HG02763 (cell line): Measurements from ENCODE around the gene RAPGEF5.

ENCODE experiments used
- ATAC-seq: cut with Tn5 transposase; IDR thresholded peaks from one replicate; pipeline ENCODE4 v1.9.1; 2021; ENCODE audit warnings: mild to moderate bottlenecking, moderate library complexity; ENCODE audit not compliant: unreplicated experiment

Gene RAPGEF5

DNA sequence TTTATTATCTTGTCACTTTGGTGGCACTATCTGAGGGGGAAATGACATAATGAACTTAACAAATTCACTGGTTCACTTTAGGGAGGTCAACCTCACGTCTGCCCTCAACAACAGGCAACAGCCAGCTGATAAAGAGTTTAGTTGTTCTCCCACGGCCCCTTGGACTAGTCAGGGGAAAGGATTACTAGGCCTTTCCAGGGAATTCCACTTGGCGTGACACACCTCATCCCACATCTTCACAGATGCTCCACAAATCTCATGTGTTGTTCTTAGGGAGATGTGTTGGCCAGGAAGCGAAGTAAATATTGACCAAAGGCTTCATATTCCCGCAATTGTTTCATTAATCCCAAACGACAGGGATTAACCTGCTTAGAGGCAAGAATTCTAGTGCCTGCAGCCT lies 227.8 kb downstream of the RAPGEF5 start:
- ATAC-seq, result no peak

DNA sequence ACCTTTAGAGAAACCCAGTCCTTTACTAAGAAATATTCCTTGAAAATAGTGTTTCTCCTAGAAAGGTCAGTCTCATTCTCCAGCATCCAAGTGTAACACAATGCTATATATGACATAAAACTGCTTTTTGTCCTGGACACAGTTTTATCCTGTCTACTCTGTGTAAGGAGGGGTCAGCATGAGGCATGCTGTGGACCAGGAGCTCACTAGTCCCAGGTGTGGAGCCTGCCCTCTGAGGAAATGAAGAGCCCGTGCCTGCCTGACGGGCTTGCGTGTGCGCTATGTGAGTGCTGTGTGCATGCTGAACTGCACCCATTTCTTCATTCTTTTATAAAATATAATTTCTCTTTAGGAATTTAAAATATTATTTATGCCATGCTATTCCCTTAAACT lies 228.4 kb downstream of the RAPGEF5 start:
- ATAC-seq, result no peak

DNA sequence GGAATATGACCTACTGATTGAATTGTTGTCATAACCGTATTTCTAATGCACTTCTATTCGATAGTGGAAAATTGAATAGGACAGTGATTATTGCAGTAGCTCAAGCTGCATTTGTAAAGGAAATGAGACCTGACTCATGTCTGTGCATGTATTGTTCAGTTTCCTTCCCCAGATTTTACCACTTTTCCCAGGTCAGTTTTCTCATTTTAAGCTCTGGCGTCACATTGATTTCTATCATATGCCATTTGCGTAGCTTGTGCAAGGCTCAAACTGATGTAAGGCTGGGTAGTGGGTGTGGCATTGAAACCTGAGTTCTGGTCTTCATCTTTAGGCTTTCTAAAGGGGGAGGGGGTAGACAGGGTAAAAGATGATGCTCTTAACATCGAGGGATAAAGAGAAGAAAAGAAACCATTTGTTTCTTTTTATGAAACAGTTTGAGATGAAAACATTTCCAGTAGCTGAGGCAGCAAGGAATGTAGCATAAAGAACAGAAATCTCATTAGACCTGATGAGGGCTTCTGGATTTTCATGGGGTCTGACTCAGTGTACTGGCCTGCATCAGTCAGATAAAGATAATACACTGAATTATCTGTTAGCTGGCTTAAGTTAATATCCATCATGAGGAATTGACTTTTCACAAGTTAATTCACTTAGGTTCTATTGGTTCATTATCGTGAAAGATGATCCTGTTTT lies 229.0 kb downstream of the RAPGEF5 start:
- ATAC-seq, result no peak

DNA sequence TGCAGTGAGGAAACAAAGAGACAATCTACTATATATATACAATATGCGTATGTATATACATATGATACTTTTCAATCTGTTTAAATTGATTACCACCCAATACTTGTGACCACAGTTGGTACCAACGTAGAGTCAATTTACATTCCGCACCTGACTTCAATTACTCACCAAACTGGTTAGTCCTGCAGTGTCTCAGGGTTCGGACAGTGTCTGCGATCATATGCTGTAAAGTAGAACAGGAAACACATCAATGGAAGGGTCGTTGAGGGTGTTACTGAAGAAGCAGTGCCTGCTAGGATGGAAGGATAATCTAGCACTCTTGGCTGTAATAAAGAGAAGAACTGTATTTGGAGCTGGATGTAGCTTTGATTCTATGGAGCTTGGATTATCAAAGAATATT lies 231.5 kb downstream of the RAPGEF5 start:
- ATAC-seq, result no peak

DNA sequence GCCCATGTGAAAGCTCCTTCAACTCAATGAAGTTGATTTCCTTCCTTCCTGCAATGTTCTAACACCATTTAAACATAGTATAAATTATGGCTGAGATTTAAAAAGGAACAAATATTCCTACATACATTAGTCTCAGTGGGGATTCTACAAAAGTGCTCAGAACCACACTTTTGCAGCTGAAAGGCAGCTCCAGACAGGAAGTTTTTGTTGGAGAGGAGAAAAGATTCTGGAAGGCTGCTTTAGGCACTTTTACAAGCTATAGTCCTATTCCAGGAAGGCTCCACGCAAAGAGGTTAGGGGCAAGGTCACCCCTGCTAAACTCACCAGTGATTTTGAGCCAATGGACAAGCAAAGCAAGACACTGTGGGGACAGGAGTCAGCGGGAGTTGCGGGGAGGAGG lies 232.0 kb downstream of the RAPGEF5 start:
- no peak for ATAC-seq

DNA sequence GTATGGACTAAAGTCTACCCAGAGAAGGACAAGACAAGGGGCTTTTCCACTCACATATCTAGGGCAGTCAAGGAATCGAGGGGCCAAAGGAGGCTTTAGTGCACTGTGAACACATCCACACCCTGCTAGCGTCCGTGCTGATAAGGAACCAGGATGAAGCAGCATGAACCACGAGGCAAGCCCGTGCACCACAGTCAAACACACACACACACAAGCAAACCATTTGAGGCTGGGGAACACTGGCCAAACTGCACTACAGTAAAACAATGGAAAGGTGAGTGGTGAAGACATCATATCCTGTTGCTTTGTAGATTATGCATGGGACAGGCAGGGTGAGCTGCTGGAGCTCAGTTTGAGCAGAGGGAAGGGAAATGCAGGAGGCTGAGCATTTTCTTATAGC lies 233.8 kb downstream of the RAPGEF5 start:
- ATAC-seq, result no peak

DNA sequence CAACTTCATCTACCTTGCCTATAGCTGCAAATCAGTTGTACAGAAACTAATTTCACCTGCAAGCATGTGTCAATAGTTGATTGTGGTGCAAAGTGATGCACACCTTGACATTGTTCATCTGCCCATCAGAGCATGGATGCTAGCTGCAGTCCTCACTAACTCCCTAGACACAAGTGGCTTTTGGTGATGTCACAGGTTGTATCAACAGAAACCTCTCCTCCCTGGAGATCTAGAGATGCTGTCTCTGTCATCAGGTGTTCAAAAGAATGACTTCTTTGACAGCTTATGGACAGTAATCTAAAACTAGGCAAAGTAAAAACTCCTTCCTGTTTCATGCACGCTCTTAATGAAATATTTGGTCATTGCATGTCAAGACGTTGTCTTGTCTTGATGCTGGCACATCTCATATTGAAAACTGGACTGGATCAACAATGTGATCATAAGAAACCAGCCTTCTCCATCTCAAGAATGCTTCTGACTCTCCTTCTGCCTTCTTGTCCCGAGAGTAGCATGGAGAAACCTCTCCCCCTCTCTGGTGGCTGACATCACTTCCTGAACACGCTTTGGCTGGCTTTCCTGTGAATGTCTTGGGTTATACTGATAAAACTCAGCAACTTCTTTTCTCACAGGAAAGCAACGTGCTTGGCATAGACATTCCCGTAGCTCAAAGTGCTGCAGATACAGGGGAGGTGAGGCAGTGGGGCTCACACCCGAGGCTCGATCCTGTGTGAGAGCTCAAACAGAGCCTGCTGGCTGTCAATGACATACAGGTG lies 235.1 kb downstream of the RAPGEF5 start:
- no peak for ATAC-seq

DNA sequence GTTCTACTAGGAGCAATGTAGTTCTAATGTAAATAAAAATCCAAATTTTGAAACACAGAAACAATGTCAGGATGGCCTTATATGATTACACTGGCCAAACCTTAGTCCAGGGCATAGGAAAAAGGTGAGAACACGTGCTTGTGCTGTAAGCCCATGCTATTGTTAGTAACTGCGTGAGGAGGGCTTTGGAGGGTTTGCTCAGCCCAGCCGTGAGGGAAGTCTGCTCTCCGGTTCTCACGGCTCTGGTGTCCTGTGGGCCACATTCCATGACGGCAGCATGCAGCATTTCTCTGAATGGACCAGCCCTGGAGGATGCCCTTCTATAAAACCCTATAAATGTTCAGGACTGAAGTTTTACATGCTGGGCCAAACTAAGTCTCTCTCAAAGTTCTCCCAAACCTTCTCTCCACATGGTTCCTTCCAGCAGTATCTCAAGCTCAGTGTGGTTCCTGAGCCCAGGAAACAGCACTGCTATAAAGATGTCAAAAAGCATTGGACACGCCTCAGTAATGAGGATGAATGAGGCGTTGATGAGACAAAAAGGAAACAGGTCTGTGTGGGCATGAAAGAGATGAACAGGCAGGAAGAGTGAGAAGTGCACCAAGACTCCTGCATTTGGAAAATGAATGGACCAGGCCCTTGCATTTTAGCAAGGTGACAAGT lies 236.4 kb downstream of the RAPGEF5 start:
- ATAC-seq, result no peak

DNA sequence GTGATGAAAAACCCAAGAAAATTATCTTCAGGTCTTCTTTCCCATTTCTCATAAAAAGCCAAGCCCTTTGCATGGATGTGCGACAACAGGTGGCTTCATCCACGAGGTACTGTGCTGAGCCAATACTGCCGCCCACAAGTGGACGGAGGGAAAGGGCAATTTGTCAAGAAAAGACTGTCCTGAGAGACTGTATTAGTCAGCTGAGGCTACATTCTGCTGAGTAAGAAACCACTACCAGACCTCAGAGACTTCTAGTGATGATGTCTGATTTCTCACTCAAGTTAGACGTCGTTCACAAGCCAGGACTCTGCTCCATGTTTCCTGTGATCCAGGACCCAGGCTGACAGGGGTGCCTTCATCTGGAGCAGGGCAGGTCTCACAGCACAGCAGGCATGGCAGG lies 239.7 kb downstream of the RAPGEF5 start:
- ATAC-seq, result no peak

DNA sequence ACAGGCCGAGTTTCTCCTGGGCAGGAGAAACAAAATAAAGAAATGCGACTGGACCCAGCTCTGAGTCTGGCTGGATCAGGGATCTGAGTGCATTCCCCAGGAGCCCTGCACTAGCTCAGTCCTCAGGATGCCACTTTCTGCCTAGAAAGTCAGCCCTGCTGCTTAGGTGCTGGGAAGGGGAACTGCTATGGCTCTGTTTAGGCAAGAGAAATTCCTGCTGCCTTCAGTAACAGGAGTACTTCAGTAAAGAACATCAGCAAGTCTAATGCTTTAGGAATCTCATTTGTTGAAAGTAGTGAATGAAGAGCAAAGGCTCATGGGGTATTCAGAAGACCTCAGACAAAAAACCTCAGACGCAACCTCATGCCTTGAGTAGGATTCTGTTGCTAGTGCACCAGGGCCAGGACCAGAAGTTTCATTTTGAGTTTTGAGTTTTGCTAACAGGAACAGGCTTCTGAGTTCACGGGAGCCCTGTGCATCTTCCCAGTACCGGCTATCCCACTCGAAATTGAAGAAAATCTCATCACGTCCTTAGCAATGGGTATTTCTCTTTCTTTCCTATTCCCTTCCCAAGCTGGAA lies 240.4 kb downstream of the RAPGEF5 start:
- no peak for ATAC-seq

DNA sequence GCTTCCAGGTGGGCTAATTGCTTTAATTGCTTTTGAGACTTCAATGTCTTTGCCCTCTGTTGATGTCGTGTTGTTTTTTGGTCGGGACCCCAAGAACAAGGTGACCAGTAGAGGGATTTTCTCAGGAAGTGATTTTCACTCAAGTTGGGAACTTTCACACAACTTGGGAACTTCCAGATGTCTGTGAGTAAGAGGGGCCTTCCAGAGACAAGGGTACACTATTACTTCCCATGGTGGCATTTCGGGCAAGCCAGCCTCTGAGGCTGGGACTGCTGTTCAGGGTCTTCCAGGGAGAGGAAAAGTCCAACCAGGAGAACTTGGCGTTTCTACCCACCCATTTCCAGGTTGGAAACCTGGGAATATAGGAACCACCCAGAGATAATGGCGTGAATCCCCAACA lies 241.3 kb downstream of the RAPGEF5 start:
- ATAC-seq, result no peak

DNA sequence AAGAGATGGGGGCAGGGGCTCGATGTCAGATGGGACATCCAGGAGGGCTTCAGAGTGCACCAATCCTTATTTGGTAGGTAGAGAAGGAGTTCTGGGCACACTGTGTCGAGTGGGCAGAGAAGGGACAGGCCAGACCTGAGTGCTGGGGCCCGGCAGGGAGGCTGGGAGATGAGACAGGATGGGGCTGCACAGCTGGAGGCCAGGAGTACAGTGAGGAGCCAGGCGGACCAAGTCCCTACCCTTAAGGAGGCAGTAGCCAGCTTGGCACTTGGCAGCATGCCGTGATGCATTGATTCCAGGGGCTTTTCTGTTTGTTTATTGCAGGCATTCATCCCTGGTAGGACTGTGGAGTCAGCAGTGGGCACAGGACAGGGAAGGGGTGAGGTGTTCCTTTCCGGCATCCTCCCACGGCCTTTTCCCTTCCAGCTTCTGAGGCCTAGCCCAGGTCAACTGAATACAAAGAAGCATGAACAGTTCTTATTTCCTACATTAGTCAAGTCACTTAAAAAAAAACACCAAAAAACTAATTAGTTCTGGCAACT lies 242.4 kb downstream of the RAPGEF5 start:
- no peak for ATAC-seq

DNA sequence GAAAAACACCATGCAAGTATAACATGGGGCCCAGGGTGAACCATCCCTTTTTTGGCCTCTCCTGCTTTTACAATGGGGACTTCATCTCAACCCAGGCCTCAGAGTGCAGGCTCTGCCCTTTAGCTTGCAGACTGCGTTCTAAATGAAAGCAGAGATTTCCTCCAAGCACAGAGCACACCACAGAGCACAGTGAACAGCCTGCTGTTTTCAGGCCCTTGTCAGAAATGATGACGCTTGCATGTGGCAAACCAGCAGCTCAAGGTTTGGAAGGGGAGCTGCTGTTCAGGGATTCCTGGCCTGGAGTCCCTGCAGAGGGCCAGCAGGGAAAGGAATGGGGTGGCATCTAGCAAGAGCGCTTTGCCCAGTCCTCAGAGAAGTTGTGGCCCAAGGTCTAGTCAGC lies 243.9 kb downstream of the RAPGEF5 start:
- ATAC-seq, result no peak

DNA sequence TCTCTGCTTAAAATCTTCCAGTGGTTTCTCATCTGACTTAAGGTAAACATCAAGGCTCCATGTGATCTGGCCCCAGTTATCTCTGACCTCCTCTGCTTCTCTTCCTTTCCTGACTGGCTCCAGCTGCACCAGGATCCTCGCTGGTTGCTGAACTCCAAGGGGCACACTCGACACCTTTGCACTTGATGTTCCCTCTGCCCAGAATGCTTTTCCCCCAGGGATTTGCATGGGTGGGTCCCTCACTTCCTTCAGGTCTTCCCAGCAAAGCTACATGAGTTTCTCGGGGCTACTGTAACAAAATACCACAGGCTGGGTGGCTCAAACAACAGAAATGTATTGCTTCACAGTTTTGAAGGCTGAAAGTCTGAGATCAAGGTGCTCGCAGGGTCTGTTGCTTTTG lies 245.3 kb downstream of the RAPGEF5 start:
- ATAC-seq, result no peak

DNA sequence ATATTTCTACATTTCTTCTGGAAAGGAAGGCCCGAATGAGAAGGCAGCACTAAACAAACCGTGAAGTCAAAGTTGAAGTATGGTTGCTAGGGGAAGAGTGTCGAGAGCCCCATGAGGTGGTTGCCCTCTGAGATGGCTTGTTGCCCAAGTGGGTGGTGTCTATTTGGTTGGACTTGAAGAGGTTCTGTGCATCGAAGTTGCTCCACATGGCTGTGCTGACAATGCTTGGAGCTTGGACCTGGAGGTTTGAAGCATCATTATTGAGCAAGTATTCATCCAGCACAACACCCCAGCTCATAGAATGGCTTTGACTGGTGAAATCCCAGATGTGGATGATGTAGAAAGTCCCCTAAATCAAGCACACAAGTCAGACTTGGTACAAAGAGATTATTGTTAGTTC lies 246.1 kb downstream of the RAPGEF5 start:
- no peak for ATAC-seq

DNA sequence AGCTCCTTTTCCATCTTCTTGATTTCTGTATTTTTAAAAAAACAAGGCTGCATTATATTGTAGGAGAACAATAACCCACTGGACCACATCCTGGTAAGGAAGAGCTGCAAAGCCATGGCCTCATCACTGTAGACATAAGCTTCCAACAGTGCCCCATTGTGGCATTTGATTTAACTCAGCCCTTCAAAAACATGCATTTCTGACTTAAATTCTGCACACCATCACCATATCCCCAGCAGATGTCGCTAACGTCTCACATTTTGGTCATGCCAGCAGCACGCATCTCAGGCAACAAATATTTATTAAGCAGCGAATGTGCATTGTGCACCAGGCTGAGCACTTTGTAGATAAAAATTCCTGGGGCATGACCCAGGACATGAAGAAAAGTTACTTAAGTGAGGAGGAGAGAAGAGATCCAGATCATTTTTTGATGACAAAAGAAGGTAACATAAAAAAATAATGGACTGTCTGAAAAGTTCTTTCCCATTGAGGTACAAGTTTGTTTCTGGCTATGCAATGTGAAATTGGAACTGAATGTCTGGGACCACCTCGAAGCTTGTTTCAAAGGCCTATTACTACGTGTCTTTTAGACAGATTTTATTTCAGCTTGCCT lies 246.6 kb downstream of the RAPGEF5 start:
- ATAC-seq, result peak; percentile 64

DNA sequence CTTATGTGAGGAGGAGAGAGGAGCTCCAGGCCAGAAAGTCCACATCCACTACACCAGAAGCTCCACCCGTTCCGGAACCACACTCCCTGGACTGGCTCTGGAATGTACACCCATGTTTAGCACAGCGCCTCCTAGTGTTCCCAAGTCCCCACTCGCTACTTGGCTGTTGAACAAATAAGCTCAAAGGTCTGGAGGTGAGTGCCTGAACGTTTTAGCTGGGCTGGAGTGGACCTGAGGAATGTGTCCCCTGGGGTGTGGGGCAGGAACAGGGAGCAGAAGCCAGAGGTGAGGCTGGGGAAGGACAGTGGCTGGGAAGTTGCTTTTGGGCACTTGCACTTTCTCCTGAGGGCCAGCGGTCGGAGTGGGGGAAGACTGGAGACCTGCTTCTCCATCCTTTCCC lies 247.2 kb downstream of the RAPGEF5 start:
- no peak for ATAC-seq

DNA sequence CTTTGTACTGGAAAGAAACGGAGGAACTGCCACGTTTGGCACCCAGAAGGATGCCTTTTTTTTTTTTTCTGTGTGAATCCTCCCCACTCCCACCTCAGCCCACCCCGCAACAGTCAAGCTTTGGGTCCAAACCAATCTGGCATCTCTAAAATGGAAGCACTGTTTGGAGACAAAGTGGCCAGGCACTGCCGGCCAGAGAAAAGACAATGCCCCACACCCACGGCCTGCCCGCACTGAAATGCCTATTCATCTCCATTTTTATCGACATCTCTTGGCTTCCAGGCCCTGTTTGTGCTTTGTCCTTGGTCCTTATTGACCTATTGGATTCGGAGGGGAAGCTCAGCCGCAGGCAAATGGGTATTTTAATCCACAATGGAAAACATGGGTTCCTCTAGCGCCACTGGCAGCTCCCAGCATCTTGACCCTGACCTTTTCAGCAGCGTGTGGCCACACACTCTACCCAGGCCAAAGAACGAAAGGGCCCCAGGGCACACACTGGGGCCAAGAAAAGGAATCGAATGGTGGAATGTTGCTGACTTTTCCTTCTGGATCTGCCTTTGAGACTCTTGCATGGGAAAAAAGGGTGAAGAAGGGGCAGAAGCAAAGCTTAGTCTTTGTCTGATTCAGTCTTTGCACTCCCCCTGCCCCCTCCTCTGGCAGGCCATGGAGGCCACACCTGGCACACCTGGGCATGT lies 248.7 kb downstream of the RAPGEF5 start:
- no peak for ATAC-seq

DNA sequence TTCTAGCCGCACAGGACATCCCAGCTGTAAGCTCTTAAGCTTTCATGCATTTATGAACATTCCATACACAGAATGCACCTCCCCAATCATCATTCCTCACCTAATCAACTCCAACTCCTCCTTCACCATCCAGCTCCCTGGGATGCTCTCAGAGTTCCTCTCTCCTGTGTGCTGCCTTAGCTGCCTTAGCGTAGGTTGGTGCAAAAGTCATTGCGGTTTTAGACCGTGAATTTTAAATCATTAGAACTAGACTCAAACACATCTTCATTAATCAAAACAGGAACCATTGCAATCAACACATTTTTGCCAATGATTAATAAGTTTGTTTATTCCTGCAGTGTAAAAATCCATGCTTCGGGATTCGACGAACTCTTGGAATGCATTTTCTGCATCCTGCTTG lies 251.4 kb downstream of the RAPGEF5 start:
- ATAC-seq, result no peak
